Measurements from ENCODE around the gene NOL3. TPM values are rescaled to one million over a fixed set of nuclear protein-coding genes. Genes with fewer than 3 reads are reported as not detected.

NOL3 gene
- total and polyA plus RNA-seq, 12 donors, result 71.8 to 132 (median 84.1) TPM

DNA sequence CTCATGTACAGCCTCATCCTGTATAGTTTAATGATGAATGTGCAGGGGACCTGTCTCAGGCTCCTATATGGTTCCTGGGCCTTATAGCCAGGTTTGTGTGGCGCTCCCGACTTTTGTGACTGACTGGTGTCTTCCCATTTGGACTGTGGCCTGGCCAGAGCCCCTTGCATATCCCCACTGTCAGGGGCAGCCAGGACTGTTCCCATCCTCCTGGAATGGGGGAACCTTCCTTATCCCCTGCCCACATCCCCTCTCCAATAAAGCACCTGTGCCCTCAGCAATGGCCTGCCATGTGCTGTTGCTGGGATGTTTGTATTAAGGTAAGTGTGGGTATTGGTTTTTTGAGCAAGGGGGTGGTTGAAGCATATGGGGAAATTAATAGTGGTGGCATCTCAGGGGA is 22.1 kb upstream of the NOL3 start:
- Histone ChIP-seq H3K27ac (no peak overlapping the region), H3K36me3 (peaks cover 0 to 64% (median 28%) of the 10 kb centered on the region in 9 donors), H3K27me3 (peaks cover 0 to 30% (median 0%) of the 10 kb centered on the region in 7 donors), H3K4me1 (peaks cover 2 to 22% (median 13%) of the 10 kb centered on the region in 9 donors), H3K9me3 (no peaks in the 10 kb centered on the region), H3K4me3 (no peak overlapping the region)
- no peak for DNase-seq
- intact Hi-C loops (cut with DNase I), result no loop called here
- TF ChIP-seq, protein P1, sequence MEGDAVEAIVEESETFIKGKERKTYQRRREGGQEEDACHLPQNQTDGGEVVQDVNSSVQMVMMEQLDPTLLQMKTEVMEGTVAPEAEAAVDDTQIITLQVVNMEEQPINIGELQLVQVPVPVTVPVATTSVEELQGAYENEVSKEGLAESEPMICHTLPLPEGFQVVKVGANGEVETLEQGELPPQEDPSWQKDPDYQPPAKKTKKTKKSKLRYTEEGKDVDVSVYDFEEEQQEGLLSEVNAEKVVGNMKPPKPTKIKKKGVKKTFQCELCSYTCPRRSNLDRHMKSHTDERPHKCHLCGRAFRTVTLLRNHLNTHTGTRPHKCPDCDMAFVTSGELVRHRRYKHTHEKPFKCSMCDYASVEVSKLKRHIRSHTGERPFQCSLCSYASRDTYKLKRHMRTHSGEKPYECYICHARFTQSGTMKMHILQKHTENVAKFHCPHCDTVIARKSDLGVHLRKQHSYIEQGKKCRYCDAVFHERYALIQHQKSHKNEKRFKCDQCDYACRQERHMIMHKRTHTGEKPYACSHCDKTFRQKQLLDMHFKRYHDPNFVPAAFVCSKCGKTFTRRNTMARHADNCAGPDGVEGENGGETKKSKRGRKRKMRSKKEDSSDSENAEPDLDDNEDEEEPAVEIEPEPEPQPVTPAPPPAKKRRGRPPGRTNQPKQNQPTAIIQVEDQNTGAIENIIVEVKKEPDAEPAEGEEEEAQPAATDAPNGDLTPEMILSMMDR (IDR thresholded peaks at IDR 0.05), result no peak
- ATAC-seq, result no peak
- 96 to 97% methylated on average over 2 of the region's 2 CpGs for WGBS, 2 donors

DNA sequence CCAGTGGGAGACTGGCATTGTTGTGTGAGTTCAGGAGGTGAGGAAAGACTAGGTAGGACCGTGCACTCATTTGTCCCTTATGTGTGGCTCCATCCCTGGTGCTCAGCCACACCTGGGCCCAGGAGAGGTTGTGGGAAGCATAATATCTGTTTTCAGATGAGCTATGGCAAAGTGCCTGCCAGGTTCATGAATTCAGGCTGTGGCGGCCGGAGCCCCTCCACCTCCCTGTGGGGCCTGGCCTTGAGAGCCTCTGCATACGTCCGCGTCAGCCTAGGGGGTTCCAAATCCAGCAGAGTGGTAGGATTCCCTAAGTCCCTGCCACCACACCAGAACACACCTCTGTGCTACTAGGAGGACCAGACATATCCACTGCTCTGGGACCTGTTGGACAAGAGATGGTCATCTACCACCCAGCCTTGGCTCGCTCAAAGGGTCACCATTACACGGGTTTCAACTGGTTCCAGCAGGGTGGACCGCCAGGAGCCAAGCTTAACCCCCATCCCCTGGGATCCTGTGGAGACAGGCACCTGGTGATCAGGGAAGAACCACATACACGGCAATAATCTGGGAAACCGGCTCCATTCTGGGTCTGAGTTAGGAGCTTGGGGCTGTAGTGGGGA is 21.6 kb upstream of the NOL3 start:
- WGBS, 2 donors, result 90 to 91% methylated on average over 11 of the region's 11 CpGs
- Histone ChIP-seq H3K9me3 (no peaks in the 10 kb centered on the region), H3K4me1 (peaks cover 2 to 22% (median 13%) of the 10 kb centered on the region in 9 donors), H3K4me3 (no peak overlapping the region), H3K27me3 (peaks cover 0 to 30% (median 0%) of the 10 kb centered on the region in 7 donors), H3K27ac (no peak overlapping the region), H3K36me3 (peaks cover 0 to 59% (median 27%) of the 10 kb centered on the region in 9 donors)
- DNase-seq (no peak), ATAC-seq (no peak)
- intact Hi-C loops (cut with DNase I), result no loop called here
- TF ChIP-seq, protein P1 (IDR thresholded peaks at IDR 0.05), result no peak

DNA sequence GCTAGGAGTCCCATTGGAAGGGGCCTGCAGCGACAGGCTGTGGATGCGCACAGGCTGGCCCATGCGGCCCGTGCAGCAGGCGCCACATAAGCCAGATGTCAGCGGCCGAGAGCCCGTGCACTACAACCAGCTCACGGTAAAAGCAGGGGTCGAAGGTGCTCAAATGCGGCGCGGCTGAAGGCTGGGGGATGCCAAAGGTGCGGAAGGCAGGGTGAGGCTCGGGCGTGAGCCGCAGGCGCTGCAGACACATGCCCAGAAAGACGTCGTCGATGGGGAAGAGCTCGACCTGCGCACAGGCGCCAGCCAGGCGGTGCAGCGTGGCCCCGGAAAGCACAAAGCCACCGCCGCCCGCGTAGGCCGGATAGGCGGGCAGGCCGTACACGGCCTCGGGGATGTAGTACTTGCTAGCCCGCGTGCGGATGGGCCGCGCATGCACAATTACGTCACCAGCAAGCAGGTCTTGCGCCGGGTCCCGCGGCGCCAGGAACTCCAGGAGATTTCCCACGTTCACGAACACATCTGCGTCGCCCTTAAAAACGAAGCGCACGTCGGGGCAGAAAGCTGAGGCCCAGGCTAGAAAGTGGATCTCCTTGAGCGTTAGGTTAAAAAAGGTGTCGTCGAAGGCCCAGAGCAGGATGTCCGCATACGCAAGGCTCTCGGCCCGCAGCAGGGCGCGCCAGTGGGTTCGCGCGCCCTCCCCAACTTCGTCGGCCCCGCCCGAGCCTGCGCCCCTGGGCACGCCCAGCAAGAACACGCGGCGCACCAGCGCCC is 20.9 kb upstream of the NOL3 start:
- ATAC-seq (no peak), DNase-seq (no peak)
- WGBS, 2 donors, result 62 to 68% methylated on average over 77 of the region's 77 CpGs
- Histone ChIP-seq H3K27ac (peak overlapping the region in 5 of 10 donors; percentile 64 to 89 (median 86)), H3K27me3 (peaks cover 0 to 30% (median 0%) of the 10 kb centered on the region in 7 donors), H3K4me3 (peak overlapping the region in 7 of 10 donors; percentile 60 to 84 (median 67)), H3K4me1 (peaks cover 2 to 22% (median 13%) of the 10 kb centered on the region in 9 donors), H3K36me3 (peaks cover 0 to 52% (median 21%) of the 10 kb centered on the region in 9 donors), H3K9me3 (no peaks in the 10 kb centered on the region)
- TF ChIP-seq, protein P1 (IDR thresholded peaks at IDR 0.05), result peak in 1 of 9 donors; percentile 12
- intact Hi-C loops (cut with DNase I), result loop anchor here in 5 of 10 donors (2.0 to 10.0 kb wide), 5 partner anchors 35 to 172 kb away; no protein-coding TSS in a partner anchor

DNA sequence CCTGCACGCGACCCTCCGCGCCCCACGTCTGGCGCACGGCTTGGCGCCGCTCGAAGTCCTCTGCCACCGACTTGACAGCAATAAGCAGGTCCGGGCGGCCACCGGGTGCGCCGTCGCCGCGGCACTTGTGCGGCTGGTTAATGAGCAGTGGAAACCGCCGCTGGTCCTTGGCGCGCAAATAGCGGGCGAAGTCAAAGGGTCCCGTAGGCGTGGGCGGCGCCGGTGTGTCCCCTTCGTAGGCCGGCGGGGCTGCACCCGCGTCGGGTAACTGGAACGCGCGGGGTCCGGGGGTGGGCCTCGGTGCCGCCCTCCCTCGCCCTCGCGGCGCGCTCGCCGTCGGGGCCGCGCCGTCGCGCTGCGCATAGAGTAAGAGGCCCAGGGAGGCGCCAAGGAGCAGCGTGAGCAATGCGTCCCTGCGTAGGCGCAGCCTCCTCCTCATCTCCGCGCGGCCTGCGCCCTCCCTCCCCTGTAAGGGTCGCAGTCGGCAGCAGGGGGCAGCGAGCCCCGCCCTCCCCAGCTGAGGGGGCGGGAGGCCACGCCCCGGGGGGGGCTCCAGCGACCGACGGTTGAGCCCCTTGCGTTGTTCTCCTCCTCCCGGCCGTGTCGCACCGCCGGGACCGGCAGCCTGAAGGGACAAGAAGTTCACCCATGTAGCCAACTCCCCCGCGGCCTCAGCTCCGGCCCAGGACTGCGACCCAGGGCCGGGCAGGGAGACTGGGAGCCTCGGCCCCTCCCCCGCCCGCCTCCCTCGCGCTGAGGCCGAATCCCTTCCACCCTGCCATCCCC is 20.1 kb upstream of the NOL3 start:
- DNase-seq (peak in 1 of 2 donors; percentile 64), ATAC-seq (peak; percentile 37 to 76 (median 66))
- intact Hi-C loops (cut with DNase I), result loop anchor here in 5 of 10 donors (2.0 to 10.0 kb wide), 5 partner anchors 35 to 173 kb away; no protein-coding TSS in a partner anchor
- peaks cover 0 to 44% (median 15%) of the 10 kb centered on the region in 9 donors for H3K36me3 ChIP-seq
- no peaks in the 10 kb centered on the region for H3K9me3 ChIP-seq
- peak overlapping the region; percentile 49 to 87 (median 68) for H3K4me3 ChIP-seq
- peaks cover 2 to 27% (median 20%) of the 10 kb centered on the region in 9 donors for H3K4me1 ChIP-seq
- peak overlapping the region; percentile 64 to 90 (median 83) for H3K27ac ChIP-seq
- TF ChIP-seq, protein P1 (IDR thresholded peaks at IDR 0.05), result peak in 2 of 9 donors; percentile 8 to 13
- 8 to 9% methylated on average over 79 to 94 of the region's 94 CpGs for WGBS, 2 donors
- H3K27me3 ChIP-seq, result peaks cover 0 to 30% (median 0%) of the 10 kb centered on the region in 7 donors
